Upper lobe of left lung (tissue), 4 donors: Measurements from ENCODE around the gene SARDH.

Source experiments
- EP300 ChIP-seq, 4 donors: sonication (generic); formaldehyde crosslinking; IDR thresholded peaks; one replicate each; pipeline ENCODE4 v1.5.1; 2017; ENCODE audit warnings: antibody characterized with exemption in 4 of 4, control low read depth in 2 of 4
- TF ChIP-seq, protein P1 (sequence below), 6 experiments: fragments of 450-650 bp in 4 of 6; fragments of 200-600 bp in 2 of 6; sonication (generic) in 2 of 6; IDR thresholded peaks; one replicate each; pipeline ENCODE4 v1.5.1; 2016 to 2019; ENCODE audit warnings: antibody characterized with exemption in 6 of 6

DNA sequence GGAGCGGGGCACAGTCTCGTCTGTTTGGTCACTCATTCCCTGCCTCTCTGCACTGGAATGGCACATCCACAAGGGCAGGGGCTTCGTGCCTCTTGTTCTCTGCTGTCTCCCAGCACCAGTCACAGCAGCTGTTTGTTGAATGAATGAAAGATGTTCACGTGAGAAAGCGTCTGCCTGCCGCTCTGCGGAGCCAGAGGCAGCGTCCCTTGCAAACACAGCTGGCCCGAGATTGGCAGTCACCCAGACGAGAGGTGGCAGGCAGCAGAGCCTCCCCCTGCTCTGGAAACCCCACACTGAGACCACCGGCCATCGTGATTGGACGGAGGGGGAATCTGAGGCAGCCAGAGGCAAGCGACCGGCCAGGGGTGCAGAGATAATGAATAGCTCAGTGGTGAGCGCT lies 123.0 kb downstream of the SARDH start:
- TF ChIP-seq, protein P1, sequence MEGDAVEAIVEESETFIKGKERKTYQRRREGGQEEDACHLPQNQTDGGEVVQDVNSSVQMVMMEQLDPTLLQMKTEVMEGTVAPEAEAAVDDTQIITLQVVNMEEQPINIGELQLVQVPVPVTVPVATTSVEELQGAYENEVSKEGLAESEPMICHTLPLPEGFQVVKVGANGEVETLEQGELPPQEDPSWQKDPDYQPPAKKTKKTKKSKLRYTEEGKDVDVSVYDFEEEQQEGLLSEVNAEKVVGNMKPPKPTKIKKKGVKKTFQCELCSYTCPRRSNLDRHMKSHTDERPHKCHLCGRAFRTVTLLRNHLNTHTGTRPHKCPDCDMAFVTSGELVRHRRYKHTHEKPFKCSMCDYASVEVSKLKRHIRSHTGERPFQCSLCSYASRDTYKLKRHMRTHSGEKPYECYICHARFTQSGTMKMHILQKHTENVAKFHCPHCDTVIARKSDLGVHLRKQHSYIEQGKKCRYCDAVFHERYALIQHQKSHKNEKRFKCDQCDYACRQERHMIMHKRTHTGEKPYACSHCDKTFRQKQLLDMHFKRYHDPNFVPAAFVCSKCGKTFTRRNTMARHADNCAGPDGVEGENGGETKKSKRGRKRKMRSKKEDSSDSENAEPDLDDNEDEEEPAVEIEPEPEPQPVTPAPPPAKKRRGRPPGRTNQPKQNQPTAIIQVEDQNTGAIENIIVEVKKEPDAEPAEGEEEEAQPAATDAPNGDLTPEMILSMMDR (IDR thresholded peaks at IDR 0.05): no peak
- no peak for TF ChIP-seq EP300 (IDR thresholded peaks at IDR 0.05)
